GM12874 (cell line): ENCODE data around the gene GPC3.

Experiments used
- TF ChIP-seq, protein P1 (sequence below): IDR thresholded peaks from 2 replicates; pipeline ENCODE4 v1.5.1; 2011; ENCODE audit warnings: low read depth, mild to moderate bottlenecking, control low read depth, low read length, moderate library complexity; ENCODE audit not compliant: insufficient read depth

The GPC3 gene

GRCh38 chrX:133563705-133564104 lies 421.7 kb downstream of the GPC3 start:
- TF ChIP-seq, protein P1, sequence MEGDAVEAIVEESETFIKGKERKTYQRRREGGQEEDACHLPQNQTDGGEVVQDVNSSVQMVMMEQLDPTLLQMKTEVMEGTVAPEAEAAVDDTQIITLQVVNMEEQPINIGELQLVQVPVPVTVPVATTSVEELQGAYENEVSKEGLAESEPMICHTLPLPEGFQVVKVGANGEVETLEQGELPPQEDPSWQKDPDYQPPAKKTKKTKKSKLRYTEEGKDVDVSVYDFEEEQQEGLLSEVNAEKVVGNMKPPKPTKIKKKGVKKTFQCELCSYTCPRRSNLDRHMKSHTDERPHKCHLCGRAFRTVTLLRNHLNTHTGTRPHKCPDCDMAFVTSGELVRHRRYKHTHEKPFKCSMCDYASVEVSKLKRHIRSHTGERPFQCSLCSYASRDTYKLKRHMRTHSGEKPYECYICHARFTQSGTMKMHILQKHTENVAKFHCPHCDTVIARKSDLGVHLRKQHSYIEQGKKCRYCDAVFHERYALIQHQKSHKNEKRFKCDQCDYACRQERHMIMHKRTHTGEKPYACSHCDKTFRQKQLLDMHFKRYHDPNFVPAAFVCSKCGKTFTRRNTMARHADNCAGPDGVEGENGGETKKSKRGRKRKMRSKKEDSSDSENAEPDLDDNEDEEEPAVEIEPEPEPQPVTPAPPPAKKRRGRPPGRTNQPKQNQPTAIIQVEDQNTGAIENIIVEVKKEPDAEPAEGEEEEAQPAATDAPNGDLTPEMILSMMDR: no peak

DNA sequence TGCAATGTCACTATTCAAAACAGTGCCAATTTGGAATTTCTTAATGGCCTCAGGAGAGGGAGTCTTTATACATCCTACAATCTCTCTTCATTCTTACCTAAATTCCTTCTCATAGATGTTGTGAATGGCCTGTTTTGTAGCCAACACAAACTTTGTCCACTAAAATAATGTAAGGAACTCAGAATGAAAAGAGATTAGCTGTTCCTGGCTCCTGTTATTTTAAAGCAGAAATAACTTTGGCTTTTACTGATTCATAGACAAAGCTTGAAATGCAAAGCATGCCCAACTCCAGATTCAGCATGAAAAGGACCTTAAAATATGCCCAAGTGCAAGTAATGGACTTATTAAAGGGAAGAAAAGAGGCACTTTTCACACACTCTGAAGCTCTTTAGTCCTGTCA lies 424.1 kb downstream of the GPC3 start:
- TF ChIP-seq, protein P1: no peak

DNA sequence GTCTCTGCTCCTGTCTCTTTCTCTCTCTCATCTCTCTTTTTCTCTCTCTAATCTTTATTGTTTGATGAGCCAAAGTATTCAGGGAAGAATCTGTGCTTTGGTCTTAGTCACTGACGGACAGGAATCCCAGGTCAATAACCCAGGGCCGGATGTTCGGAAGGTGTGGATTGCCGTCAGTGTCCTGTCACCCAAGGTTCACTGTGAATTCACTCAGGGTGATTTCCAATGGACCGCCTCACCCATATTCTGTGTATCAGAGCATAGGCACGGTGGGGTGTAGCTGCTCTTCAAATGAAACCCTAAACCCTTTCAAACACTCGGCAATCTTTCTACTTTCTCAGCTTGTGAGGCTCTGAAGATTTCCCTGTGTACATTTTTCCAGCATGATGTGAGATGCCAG lies 425.5 kb downstream of the GPC3 start:
- TF ChIP-seq, protein P1: no peak

GRCh38 chrX:133555782-133556458 lies 429.5 kb downstream of the GPC3 start:
- TF ChIP-seq, protein P1: no peak

DNA sequence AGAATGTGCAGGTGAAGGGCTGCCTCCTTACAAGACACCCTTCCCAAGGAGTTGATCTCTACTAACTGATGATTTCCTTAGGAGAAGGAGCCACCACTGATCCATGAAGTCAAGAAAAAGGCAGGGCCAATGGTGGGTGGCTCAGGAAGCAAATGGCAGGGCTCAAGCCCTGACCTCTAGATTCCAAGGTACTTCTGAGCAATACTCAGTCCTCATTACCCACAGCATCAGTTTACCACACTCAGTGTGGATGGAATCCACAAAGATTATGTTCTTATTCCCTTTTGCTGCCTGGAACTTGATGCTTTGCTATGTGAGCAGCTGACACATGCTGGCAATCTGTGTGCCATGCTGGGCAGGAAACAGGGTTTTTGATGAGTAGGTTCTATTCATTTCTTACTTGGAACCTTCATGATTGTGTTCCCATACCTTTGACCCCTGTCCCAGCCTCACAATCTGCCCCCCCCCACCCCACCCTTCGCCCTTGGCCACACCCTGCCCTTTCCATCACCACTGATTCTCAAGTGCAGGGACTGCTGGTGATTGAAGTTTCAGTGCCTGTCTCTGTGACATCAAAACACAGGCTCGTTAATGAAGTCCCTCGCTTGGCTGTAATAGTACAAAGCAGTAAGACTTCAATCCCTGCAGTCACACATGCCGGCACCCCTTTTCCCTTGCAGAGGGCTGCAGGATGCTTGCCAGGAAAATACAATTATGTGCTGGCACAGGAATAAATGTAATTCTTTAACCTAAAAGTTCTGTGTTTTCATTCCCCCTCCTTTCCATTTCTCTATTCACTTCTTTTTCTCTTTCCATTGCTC lies 434.5 kb downstream of the GPC3 start:
- TF ChIP-seq, protein P1: no peak

GRCh38 chrX:133549295-133549933 lies 436.0 kb downstream of the GPC3 start:
- TF ChIP-seq, protein P1: no peak

- TF ChIP-seq, protein P1: no peak
Observed at GRCh38 chrX:133546441-133546840, 439.0 kb downstream of the GPC3 start.
